Choroid plexus epithelial cell (primary cell): Measurements from ENCODE around the gene MYO10.
"Not testable (repeated sequence)": the region's sequence is repeated elsewhere in the genome, so short reads cannot be mapped to it uniquely, and the experiment has no call there.

Source experiments
- DNase-seq: peaks from one replicate; pipeline ENCODE4 v3.0.0-alpha.2; 2010; ENCODE audit warnings: low read depth
- H3K4me3 ChIP-seq: 2 replicates; pipeline ENCODE4 v1.5.1; 2011; ENCODE audit warnings: low read depth, mild to moderate bottlenecking, control low read depth, low read length, moderate library complexity
- CTCF ChIP-seq: conservative IDR thresholded peaks from 2 replicates; pipeline ENCODE4 v1.5.1; 2011; ENCODE audit warnings: low read depth, mild to moderate bottlenecking, control low read depth, inconsistent platforms, low read length, moderate library complexity

MYO10 gene

GRCh38 chr5:16721151-16722096 lies 214.7 kb downstream of the MYO10 start:
- peak; percentile 46 for DNase-seq
- H3K4me3 ChIP-seq, result no peak overlapping the region
- no peak for TF ChIP-seq CTCF

GRCh38 chr5:16718036-16718435 lies 218.1 kb downstream of the MYO10 start:
- DNase-seq, H3K4me3 ChIP-seq: not testable (repeated sequence)

GRCh38 chr5:16713386-16713928 lies 222.6 kb downstream of the MYO10 start:
- peak overlapping the region; percentile 50 for H3K4me3 ChIP-seq
- peak; percentile 66 for DNase-seq
- TF ChIP-seq CTCF, result peak; percentile 7

GRCh38 chr5:16712620-16713019 lies 223.5 kb downstream of the MYO10 start:
- no peak overlapping the region for H3K4me3 ChIP-seq
- no peak for DNase-seq
- TF ChIP-seq CTCF, result no peak

GRCh38 chr5:16712178-16712577 lies 223.9 kb downstream of the MYO10 start:
- no peak overlapping the region for H3K4me3 ChIP-seq
- no peak for DNase-seq
- no peak for TF ChIP-seq CTCF

- H3K4me3 ChIP-seq, result no peak overlapping the region
- DNase-seq, result no peak
- TF ChIP-seq CTCF, result no peak
Measured at GRCh38 chr5:16709691-16710433, 226.2 kb downstream of the MYO10 start.

- no peak for TF ChIP-seq CTCF
- H3K4me3 ChIP-seq, result no peak overlapping the region
- DNase-seq, result no peak
Measured at GRCh38 chr5:16707869-16708192, 228.3 kb downstream of the MYO10 start.
